ENCODE results near the gene SDC4.
"Not testable (repeated sequence)": the region's sequence is repeated elsewhere in the genome, so short reads cannot be mapped to it uniquely, and the experiment has no call there.

SDC4 gene

GRCh38 chr20:45363611-45364492, 15.6 kb upstream of the SDC4 start:
- DNase-seq: no peak

DNA sequence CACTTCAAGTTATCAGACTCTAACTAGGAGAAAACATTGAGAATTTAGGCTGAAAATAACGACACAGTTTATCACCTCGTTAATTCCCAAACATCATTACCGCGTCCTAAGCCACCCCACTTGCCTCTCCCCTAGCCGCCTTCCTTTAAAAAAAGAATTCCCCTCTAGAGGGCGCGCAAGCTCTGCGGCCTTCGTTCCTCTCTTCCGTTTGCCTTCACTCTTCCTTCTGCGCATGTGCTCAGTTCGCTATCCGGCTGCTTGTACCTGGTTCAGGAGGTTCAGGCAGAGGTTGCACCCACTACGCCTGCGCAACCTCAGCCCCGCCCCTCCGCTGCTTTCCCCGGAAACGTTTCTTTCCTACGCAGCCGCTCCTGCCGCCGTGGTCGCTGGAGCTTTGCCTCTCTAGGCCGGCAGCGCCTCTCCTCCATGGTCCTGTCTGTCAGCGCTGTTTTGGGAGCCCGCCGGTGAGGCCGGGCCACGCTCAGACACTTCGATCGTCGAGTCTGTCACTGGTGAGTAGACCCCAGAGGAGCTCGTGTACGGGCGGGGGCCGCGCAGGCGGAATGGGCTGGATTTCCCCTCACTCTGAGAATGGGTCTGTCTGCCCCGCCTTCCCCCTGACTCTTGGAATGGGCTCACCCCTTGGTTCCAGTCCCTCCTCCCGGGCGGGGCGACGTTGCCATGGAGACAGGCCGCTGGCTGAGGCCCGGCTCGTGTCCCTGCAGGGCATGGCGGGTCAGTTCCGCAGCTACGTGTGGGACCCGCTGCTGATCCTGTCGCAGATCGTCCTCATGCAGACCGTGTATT, 14.8 kb upstream of the SDC4 start, which contains the start of gene SYS1:
Gene SYS1, plus strand, starts transcription at position 353 of the 807 bp plus-strand sequence. Its CDS starts 376 bp downstream, at position 729.
- peak; percentile 99 for DNase-seq

GRCh38 chr20:45361793-45362192, 13.6 kb upstream of the SDC4 start:
- DNase-seq: no peak

DNA sequence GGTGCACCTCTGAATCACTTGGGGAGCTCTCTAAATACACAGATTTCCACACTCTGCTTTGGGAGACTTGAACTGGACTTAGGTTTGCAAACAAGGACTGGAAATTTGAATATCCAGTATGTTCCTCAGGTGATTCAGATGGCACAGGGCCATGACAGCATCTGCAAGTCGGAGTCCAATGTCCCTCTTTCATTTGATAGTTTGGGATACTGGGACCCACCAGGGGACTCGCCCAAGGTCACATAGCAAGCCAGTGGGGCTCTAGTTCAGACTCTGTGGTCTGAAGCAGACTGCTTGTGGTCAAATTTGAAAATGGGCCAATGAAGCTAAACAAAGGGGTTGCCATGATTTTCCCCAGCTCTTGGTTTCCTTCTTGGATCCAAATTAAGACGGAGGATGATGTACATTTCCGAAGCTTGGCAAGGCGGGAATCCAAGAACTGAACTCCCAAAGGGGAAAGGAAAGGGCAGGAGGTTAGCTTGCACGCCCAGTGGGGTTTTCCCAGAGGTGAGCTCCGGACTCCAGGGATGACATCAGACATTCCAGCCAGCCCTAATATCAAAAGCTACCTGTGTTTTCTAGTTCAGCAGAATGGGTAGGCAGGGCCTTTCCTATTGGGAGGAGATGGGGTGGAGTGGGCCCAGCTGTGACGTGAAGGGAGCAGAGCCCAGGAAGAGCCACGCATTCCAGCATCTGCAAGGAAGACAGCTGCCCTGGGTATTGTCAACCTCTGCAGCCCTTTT, 11.4 kb upstream of the SDC4 start:
- no peak for DNase-seq

DNA sequence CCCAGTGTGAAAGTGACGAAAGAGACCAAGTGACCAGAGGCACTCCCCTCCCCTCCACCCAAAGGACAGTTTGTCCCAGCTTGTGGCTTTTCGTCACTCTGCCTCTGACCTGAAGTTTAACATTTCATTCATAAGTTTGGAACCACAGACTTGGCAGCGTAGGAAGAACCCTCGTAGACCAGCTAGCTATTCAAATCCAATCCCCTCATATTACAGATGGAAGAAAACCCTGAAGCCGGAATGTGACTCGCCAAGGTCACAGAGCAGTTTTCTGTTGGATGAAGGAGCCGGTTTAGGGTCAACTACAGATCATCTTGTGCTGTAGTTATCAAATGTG, 10.8 kb upstream of the SDC4 start:
- DNase-seq: no peak

DNA sequence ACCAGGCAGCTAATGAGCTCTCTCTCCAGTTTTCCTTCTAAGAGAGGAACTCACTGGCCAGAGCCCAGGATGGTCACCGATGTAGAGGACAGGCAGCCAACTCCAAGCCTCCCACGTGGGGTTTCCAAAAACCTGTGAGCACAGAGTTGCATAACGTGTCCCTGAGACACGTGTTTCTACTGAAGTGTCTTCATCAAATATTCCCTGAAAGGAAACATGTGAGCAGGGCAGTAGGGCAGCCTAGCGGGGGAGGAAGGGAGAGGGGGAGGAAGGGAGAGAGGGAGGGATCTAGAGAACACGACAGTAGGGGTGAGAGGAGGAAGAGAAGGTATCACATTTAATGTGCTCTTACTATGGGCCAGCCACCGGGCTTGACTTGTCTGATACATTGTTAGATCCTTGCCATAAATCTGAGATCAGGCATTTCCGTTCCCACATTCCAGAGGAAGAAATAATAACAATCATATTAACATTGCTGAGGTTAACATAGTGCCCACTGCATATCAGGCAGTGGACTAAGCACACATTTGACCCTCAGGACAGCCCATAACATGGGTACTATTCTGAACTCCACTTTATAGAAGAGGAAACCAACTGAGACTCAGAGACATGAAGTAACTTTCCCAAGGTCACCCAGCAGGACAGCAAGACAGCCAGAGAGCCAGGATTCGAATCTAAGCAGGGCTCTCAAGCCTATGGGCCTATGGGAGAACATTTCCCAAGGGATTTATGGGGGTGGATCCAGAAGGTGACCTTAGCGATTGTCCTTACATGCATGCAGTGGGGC, 10.3 kb upstream of the SDC4 start:
- DNase-seq: no peak

DNA sequence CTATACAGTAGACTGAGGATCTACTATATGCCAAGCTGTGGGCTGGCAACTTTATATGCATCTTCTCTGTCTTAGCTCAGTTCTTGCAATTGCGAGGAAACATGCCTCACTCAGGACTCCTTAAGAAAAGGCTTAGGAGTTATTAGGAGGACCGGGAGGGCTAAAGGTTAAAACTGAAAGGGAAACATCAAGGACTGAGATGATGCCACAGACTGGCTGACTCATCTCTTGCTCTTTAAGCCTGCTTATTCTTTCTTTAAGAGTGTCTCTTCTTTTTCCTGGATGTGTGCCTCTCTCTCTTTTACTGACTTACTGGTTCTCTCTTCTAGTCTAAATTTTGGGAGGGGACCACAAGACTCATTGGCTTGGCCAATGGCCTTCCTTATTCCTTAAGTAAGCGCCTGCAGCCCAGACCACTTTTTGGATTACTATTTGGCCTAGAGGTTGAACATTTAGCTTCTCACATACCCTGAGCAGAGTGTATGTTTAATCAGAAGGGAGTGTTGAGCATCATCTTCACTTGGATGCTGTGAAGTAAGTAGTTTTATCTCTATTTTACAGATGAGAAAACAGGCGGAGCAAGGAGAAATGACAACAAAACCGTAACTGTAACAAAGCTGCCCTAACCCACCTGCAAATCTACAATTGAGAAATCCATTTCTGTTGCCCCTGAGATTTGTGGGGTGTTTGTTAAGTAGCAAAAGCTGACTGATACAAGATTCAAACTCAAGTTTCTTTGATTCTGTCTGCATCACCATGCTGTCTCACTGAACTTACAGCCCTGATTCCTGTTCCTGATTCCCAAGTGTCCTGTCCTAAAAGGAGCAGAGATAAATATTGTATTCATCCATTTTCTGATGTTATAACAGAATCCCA, 7.2 kb upstream of the SDC4 start:
- DNase-seq: no peak

GRCh38 chr20:45354423-45355208, 6.4 kb upstream of the SDC4 start:
- DNase-seq: no peak

DNA sequence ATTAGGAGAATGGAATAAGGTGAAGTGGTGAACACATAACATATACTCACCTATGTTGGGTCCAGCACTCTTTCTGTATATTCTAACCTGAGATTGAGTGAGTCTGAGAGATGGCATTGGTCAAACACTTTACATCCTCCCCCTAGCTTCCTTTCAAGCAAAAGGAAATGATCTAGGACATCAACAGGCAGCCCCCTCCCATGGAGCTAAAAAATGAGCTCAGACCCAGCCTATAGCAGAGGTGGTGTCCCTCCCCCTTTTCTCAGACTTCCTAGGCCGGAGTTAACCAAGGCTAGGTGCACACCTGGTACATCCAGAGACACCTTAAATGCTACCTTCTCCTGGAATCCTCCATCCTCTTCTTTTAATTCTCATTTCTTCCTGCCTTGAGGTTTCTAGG, 5.5 kb upstream of the SDC4 start:
- no peak for DNase-seq

GRCh38 chr20:45352729-45353128, 4.5 kb upstream of the SDC4 start:
- no peak for DNase-seq

DNA sequence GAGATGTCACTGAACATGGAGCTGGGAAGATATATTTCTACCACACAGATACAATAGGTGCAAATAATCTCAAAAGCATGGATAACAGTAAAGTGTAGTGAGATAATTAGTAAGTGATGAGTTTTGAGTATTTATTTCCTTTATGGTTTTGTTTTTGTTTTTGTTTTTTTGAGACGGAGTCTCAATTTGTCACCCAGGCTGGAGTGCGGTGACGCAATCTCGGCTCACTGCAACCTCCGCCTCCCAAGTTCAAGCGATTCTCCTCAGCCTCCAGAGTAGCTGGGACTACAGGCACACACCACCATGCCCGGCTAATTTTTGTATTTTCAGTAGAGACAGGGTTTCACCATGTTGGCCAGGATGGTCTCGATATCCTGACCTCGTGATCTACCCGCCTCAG, 2.6 kb upstream of the SDC4 start:
- DNase-seq: not testable (repeated sequence)

- no peak for DNase-seq
These were observed 2.0 kb upstream of the SDC4 start for GRCh38 chr20:45350217-45350616.

DNA sequence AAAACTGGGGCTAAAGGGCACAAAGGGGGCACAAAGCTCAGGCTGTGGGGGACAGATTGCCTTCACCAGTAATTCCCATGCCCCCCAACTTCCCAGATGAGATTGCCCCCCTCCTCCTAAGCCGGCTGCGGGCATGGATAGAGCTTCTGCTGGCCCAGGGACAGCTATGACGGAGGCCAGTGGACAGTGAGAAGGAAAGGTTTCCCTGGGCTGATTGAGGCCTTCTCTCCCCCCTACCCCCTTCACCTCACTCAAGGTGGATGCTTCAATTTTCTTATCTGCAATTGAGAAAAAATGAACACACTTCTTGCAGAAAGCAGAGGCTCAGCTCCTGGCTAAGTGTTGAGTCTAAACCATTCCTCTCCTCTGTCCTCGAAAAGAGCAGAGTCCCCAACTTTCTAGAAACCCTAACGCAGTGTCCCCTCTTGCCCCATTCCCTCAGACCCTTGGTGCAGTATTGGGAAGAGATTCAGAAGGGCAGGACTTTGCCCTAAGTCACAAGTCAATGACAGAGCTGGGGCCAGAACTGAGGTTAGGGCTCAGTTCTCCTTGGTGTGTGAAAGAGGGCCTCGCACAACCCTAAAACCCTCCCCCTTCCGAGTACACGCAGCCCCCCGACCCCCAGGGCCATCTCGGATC, 808 bp downstream of the SDC4 start:
- DNase-seq: no peak

- no peak for DNase-seq
These were observed 1.4 kb downstream of the SDC4 start for GRCh38 chr20:45346851-45347250.

- DNase-seq: no peak
These were observed 1.9 kb downstream of the SDC4 start for GRCh38 chr20:45346291-45346718.

GRCh38 chr20:45345104-45345936, 2.9 kb downstream of the SDC4 start:
- no peak for DNase-seq

- DNase-seq: no peak
These were observed 3.9 kb downstream of the SDC4 start for GRCh38 chr20:45344168-45344860.

DNA sequence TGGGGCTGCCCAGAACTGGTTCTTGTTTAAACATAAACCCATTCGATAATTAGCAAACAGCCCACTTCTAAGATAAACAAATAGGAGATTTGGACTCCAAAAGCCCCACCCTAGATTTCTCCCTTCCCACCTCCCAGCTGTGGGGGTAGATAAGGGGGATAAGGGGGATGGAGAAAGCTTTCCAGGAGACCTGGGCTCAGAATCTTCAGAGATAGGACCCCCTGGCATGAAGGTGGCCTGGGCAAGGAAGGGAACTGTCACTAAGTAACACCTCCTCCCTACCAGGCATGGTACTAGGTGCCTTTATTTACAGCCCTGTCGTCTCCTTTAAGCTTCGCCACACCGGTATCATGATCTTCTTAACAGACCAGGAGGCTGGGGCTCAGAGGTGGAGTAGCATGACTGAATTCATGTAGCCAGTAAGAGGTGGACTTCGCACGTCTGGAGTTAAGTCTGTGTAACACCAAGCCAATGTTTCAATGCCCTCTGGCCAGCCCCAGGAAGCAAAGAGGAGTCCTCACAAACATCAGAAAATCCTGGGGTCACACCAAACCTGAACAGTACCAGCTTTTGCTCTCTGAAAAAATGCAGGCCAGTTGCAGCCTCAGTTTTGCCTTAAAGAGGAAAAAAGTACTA, 4.6 kb downstream of the SDC4 start:
- DNase-seq: no peak
